Fibroblast of peridontal ligament (primary cell): ENCODE measurements around the gene MRPL37.
"Not testable (repeated sequence)": the region's sequence is repeated elsewhere in the genome, so short reads cannot be mapped to it uniquely, and the experiment has no call there.

Experiments used
- DNase-seq: peaks from one replicate; pipeline ENCODE4 v3.0.0-alpha.2; 2010; ENCODE audit errors: extremely low read depth

Gene MRPL37

GRCh38 chr1:54199765-54200518, at the start of gene MRPL37, which contains the start of gene CYB5RL:
Gene MRPL37 (plus strand): TSS chr1:54200167. CDS start chr1:54200244, 77 bp downstream.
Gene CYB5RL (minus strand): TSS chr1:54200030. CDS start chr1:54195616, 4,414 bp downstream.
- peak; percentile 98 for DNase-seq

GRCh38 chr1:54151013-54151412, 49.0 kb upstream of the MRPL37 start:
- DNase-seq, result no peak

GRCh38 chr1:54152696-54153095, 47.3 kb upstream of the MRPL37 start, which contains the start of gene CDCP2:
Gene CDCP2 (minus strand): TSS chr1:54153000. CDS start chr1:54152922, 78 bp downstream.
- DNase-seq, result no peak

GRCh38 chr1:54153535-54154439, 46.2 kb upstream of the MRPL37 start:
- peak; percentile 82 for DNase-seq

- no peak for DNase-seq
These were observed 43.8 kb upstream of the MRPL37 start for GRCh38 chr1:54156201-54156600.

- DNase-seq, result no peak
These were observed 43.0 kb upstream of the MRPL37 start for GRCh38 chr1:54156986-54157385.

- DNase-seq, result no peak
These were observed 42.6 kb upstream of the MRPL37 start for GRCh38 chr1:54157401-54157800.

GRCh38 chr1:54158071-54158470, 41.9 kb upstream of the MRPL37 start:
- no peak for DNase-seq

GRCh38 chr1:54159733-54160316, 40.1 kb upstream of the MRPL37 start:
- DNase-seq, result no peak

GRCh38 chr1:54160351-54160750, 39.6 kb upstream of the MRPL37 start:
- no peak for DNase-seq

- DNase-seq, result no peak
These were observed 38.3 kb upstream of the MRPL37 start for GRCh38 chr1:54161495-54162168.

- no peak for DNase-seq
These were observed 36.9 kb upstream of the MRPL37 start for GRCh38 chr1:54163051-54163450.

GRCh38 chr1:54163573-54163972, 36.4 kb upstream of the MRPL37 start:
- no peak for DNase-seq

GRCh38 chr1:54165146-54165545, 34.8 kb upstream of the MRPL37 start:
- DNase-seq, result no peak

- not testable (repeated sequence) for DNase-seq
These were observed 33.6 kb upstream of the MRPL37 start for GRCh38 chr1:54166357-54166756.

- DNase-seq, result peak; percentile 25
These were observed 32.4 kb upstream of the MRPL37 start for GRCh38 chr1:54167422-54168139.

- no peak for DNase-seq
These were observed 31.6 kb upstream of the MRPL37 start for GRCh38 chr1:54168206-54168965.

GRCh38 chr1:54169068-54169467, 30.9 kb upstream of the MRPL37 start:
- no peak for DNase-seq

- DNase-seq, result no peak
These were observed 29.0 kb upstream of the MRPL37 start for GRCh38 chr1:54171016-54171415.

GRCh38 chr1:54171606-54172005, 28.4 kb upstream of the MRPL37 start:
- no peak for DNase-seq
